Ovary (tissue), 9 donors: Measurements from ENCODE around the gene IRX5. TPM values are rescaled to one million over a fixed set of nuclear protein-coding genes. Genes with fewer than 3 reads are reported as not detected.

Experiments
- DNase-seq, 5 donors: peaks; one replicate each; pipeline ENCODE4 v3.0.0-alpha.2; 2019 to 2020
- H3K27ac ChIP-seq, 2 donors: fragments of 200-600 bp; one replicate each; pipeline versions ENCODE4 v1.5.1 to v1.8.0; 2019 to 2022
- H3K27me3 ChIP-seq: fragments of 200-600 bp; one replicate; pipeline ENCODE4 v1.8.0; 2022
- H3K36me3 ChIP-seq: fragments of 200-600 bp; sonication (generic); one replicate; pipeline ENCODE4 v1.5.1; 2019
- H3K4me1 ChIP-seq: one replicate; pipeline ENCODE4 v1.8.1; 2013; ENCODE audit warnings: mild to moderate bottlenecking, moderate library complexity; ENCODE audit not compliant: insufficient read depth
- H3K4me3 ChIP-seq: fragments of 200-600 bp; sonication (generic); one replicate; pipeline ENCODE4 v1.5.1; 2017
- H3K9me3 ChIP-seq, 2 donors: fragments of 200-600 bp in 1 of 2; sonication (generic) in 1 of 2; one replicate each; pipeline versions ENCODE4 v1.5.1 to v1.8.1; 2013 to 2019; ENCODE audit warnings: mild to moderate bottlenecking in 1 of 2, moderate library complexity in 1 of 2
- CTCF ChIP-seq, 3 donors: fragments of 450-650 bp in 2 of 3; fragments of 200-600 bp in 1 of 3; IDR thresholded peaks; one replicate each; pipeline versions ENCODE4 v1.5.1 to v1.8.0; 2016 to 2022; ENCODE audit warnings: antibody characterized with exemption in 3 of 3, mild to moderate bottlenecking in 1 of 3
- EP300 ChIP-seq: sonication (generic); formaldehyde crosslinking; IDR thresholded peaks from one replicate; pipeline ENCODE4 v1.6.1; 2017; ENCODE audit warnings: antibody characterized with exemption
- POLR2A ChIP-seq: fragments of 450-650 bp; IDR thresholded peaks from one replicate; pipeline ENCODE4 v1.6.1; 2017; ENCODE audit warnings: antibody characterized with exemption, mild to moderate bottlenecking, moderate library complexity
- WGBS, 3 donors: extraction: QIAGEN DNeasy Blood & Tissue Kit in 1 of 3; methylation state at CpG; one replicate each; pipeline versions ENCODE4 v1.1.5 to v1.1.7; 2013 to 2017; 5-methylcytosine and 5-hydroxymethylcytosine counted together
- intact Hi-C, 4 donors: fragments of 100-400 bp; cut with DNase I; formaldehyde crosslinking; loops; one replicate each; pipeline versions ENCODE4 v1.11.0 to v1.15.1; 2022 to 2023
- polyA plus RNA-seq, 2 donors: library from polyadenylated mRNA; stranded (reverse); fragments of 200-250 nt in 1 of 2; fragments of 350-450 nt in 1 of 2; fragmentation: Illumina TruSeq in 1 of 2; extraction: RNeasy Lipid Tissue Mini Kit (QIAGEN cat#74804) in 1 of 2; gene quantifications; one replicate each; pipeline ENCODE4 v1.2.3, GENCODE V29; 2013 to 2014
- total RNA-seq, 7 donors: library from RNA; depleted of rRNA in 2 of 7; stranded (reverse); fragments of >200 nt in 2 of 7; fragmentation: NEBNext Ultra II Directional in 3 of 7; extraction: Animal tissue kit (Norgen Biotek cat#: 25700) in 3 of 7; gene quantifications; one replicate each; pipeline versions ENCODE4 v1.1.0 to v1.2.4, GENCODE V29; 2016 to 2023
- donor health status: DM: no; HTN: no; CAD: no; lungs with moderate emphysema.
- donor health status: DM: no; HTN: no; CAD: no.
- donor health status: Bipolar disorder and iron deficiency.
- donor health status: DM: yes; HTN: yes; CAD: no.
- donor health status: DM: no; HTN: no; CAD: no.
- donor health status: DM: yes; HTN: yes; CAD: no.

The IRX5 gene
- total and polyA plus RNA-seq, 9 donors: 0.35 to 9.7 (median 0.88) TPM

DNA sequence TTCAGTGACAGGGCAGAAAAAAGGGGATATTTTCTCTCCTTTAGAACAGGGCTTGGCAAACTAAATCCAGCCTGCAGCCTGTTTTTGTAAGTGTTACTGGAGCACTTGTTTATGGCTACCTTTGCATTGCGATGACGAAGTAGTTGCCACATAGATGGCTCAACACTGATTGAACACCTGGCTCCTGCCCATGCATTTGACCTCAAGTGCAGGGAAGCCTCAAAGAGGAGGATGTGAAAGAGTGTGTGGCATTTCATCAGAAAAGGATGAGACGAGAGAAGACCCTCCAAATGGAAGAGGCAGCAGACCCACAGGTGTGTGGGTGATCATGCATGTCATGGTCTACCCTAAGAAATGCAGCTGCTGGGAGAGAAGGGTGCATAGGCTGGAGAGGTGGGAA is 32.7 kb upstream of the IRX5 start:
- no peak overlapping the region for H3K4me3 ChIP-seq
- TF ChIP-seq EP300 (no peak), CTCF (IDR thresholded peaks at IDR 0.05) (no peak), POLR2A (no peak)
- H3K36me3 ChIP-seq: no peaks in the 10 kb centered on the region
- 77 to 85% (median 83%) methylated on average over 3 of the region's 3 CpGs for WGBS, 3 donors
- no peaks in the 10 kb centered on the region for H3K4me1 ChIP-seq
- DNase-seq: no peak
- no peaks in the 10 kb centered on the region for H3K9me3 ChIP-seq
- no peak overlapping the region for H3K27ac ChIP-seq
- no peaks in the 10 kb centered on the region for H3K27me3 ChIP-seq
- intact Hi-C loops: no loop called here

DNA sequence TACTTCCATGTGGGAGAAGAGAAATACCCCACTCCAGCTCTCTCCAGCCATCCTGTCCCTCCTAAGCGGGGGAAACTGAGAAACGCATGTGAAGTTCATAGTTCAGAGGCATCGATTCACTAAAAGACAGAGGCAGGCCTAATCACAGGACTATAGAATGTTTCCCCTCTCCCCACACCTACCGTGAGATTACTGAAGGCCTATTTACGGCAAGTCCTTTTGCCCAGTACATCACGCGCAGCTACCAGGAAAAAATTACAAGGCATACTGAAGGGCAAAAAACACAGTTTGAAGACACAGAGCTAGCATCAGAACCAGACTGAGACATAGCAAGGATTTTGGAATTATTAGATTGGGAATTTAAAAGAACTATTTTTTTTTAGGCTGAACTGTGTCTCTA is 29.1 kb upstream of the IRX5 start:
- H3K27ac ChIP-seq: no peak overlapping the region
- no peaks in the 10 kb centered on the region for H3K27me3 ChIP-seq
- no peaks in the 10 kb centered on the region for H3K36me3 ChIP-seq
- H3K4me3 ChIP-seq: no peak overlapping the region
- no peak for DNase-seq
- WGBS, 3 donors: 90 to 96% (median 90%) methylated on average over 7 of the region's 7 CpGs
- intact Hi-C loops: no loop called here
- no peaks in the 10 kb centered on the region for H3K4me1 ChIP-seq
- H3K9me3 ChIP-seq: no peaks in the 10 kb centered on the region
- TF ChIP-seq EP300 (no peak), CTCF (IDR thresholded peaks at IDR 0.05) (no peak), POLR2A (no peak)

DNA sequence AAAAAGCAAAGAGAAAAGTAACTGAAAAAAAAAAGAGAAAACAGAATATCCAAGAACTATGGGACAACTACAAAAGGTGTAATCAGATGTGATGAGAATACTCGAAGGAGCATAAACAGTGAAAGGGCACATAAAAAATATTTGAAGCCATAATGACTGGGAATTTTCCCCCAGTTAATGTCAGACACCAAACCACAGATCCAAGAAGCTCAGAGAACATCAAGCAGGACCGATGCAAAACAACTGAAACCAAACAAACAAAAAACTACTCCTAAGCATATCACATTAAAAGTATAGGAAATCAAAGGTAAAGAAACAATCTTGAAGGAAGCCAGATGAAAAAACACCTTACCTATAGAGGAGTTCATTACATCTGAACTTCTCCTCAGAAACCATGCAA is 27.6 kb upstream of the IRX5 start:
- H3K36me3 ChIP-seq: no peaks in the 10 kb centered on the region
- no peaks in the 10 kb centered on the region for H3K27me3 ChIP-seq
- TF ChIP-seq CTCF (IDR thresholded peaks at IDR 0.05): no peak
- no peaks in the 10 kb centered on the region for H3K4me1 ChIP-seq
- no peaks in the 10 kb centered on the region for H3K9me3 ChIP-seq
- H3K4me3 ChIP-seq: no peak overlapping the region
- WGBS, 3 donors: 93 to 97% (median 94%) methylated on average over 2 of the region's 2 CpGs
- DNase-seq: no peak
- intact Hi-C loops: no loop called here
- no peak overlapping the region for H3K27ac ChIP-seq

DNA sequence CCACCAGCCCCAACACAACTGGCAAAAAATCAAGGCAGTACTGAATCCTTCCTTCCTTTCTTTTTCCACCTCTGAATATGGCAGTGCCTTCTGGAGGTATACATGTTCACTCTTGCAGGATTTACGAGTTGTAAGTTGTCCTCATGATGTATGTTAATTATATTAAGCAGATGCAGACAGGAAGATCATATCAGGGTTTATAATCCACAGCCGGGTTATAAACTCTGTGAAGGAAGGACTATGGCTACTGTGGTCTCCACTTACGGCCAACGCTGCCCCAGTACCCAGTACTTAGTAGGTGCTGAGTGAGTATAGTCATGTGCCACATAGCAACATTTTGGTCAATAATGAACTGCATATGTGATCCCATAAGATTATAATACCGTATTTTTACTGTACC is 19.6 kb upstream of the IRX5 start:
- no peak for TF ChIP-seq POLR2A
- no peak for TF ChIP-seq CTCF (IDR thresholded peaks at IDR 0.05)
- TF ChIP-seq EP300: no peak
- no peaks in the 10 kb centered on the region for H3K4me1 ChIP-seq
- no peaks in the 10 kb centered on the region for H3K36me3 ChIP-seq
- no peaks in the 10 kb centered on the region for H3K9me3 ChIP-seq
- intact Hi-C loops: no loop called here
- H3K27me3 ChIP-seq: no peaks in the 10 kb centered on the region
- no peak overlapping the region for H3K4me3 ChIP-seq
- no peak for DNase-seq
- 80 to 86% (median 86%) methylated on average over 5 of the region's 5 CpGs for WGBS, 3 donors
- H3K27ac ChIP-seq: no peak overlapping the region

DNA sequence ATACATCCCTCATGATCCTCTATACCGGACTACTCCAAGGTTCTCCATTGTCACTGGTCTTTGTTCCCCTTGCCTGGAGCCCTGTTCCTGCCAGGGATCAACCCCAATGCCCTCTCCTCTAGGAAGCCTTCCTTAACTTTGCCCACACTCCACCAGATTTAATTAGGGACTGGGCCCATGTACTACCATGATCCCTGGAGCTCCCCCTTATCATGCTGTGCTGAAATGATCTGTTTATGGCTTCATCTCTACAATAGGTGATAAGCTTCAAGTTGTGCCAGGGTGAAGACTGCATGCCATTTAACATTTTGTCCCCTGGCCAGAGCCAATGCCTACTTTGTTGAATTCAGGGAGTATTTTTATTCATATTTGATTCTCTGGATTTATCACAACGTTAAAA is 17.9 kb upstream of the IRX5 start:
- Histone ChIP-seq H3K4me3 (no peak overlapping the region), H3K36me3 (no peaks in the 10 kb centered on the region), H3K9me3 (no peaks in the 10 kb centered on the region), H3K4me1 (no peaks in the 10 kb centered on the region), H3K27ac (no peak overlapping the region), H3K27me3 (no peaks in the 10 kb centered on the region)
- intact Hi-C loops: no loop called here
- no peak for DNase-seq
- WGBS, 3 donors: 83 to 89% (median 85%) methylated on average over 2 of the region's 2 CpGs
- TF ChIP-seq EP300: no peak
- no peak for TF ChIP-seq CTCF (IDR thresholded peaks at IDR 0.05)
- TF ChIP-seq POLR2A: no peak
